Activated naive CD8-positive, alpha-beta T cell treated with anti-CD3 and anti-CD28 coated beads, Interleukin-2, amount 10 ng/mL, durations not matched to agents 7 days and 5 days (primary cell): ENCODE data around the gene CCNY. TPM values are rescaled to one million over a fixed set of nuclear protein-coding genes. Genes with fewer than 3 reads are reported as not detected.

Experiments
- ATAC-seq: fragments of 150-1000 bp; cut with Tn5 transposase; one replicate; pipeline ENCODE4 v1.10.0; 2021; ENCODE audit warnings: low read depth, moderate library complexity
- POLR2A ChIA-PET: fragments of 350-600 bp; sonication (Branson Sonifier 250); formaldehyde crosslinking; loops from one replicate; lab custom pipeline; 2021; ENCODE audit warnings: antibody characterized with exemption; lab: Charles Lee
- DNase-seq: peaks from one replicate; pipeline ENCODE4 v3.0.0; 2021
- H3K27ac Mint-ChIP-seq: one replicate; pipeline ENCODE4 v1.8.0; 2022; ENCODE audit warnings: mild to moderate bottlenecking, mixed read lengths
- H3K27me3 Mint-ChIP-seq: one replicate; pipeline ENCODE4 v1.8.0; 2022; ENCODE audit warnings: mild to moderate bottlenecking, moderate library complexity, mixed read lengths
- H3K36me3 Mint-ChIP-seq: one replicate; pipeline ENCODE4 v1.8.0; 2021; ENCODE audit warnings: mild to moderate bottlenecking, mixed read lengths
- H3K4me1 Mint-ChIP-seq: one replicate; pipeline ENCODE4 v1.8.0; 2021; ENCODE audit warnings: mixed read lengths
- H3K4me3 Mint-ChIP-seq: one replicate; pipeline ENCODE4 v1.8.0; 2022; ENCODE audit warnings: mild to moderate bottlenecking, moderate library complexity, mixed read lengths
- H3K9me3 Mint-ChIP-seq: one replicate; pipeline ENCODE4 v1.8.0; 2021; ENCODE audit warnings: mixed read lengths
- total RNA-seq, 2 experiments: library from RNA; stranded (reverse); gene quantifications; one replicate each; pipeline ENCODE4 v1.2.3, GENCODE V29; 2021

Gene CCNY
- total RNA-seq, 2 experiments from 2014 or later = 66.6 to 72.2 TPM

- no peak for ATAC-seq
- POLR2A ChIA-PET = no interaction called here
- no peak overlapping the region for H3K4me3 Mint-ChIP-seq
- no peaks in the 10 kb centered on the region for H3K9me3 Mint-ChIP-seq
- H3K36me3 Mint-ChIP-seq = peaks cover 15% of the 10 kb centered on the region
- H3K27ac Mint-ChIP-seq = no peak overlapping the region
- no peak for DNase-seq
- no peaks in the 10 kb centered on the region for H3K27me3 Mint-ChIP-seq
- peaks cover 4% of the 10 kb centered on the region for H3K4me1 Mint-ChIP-seq
These were observed 217.7 kb downstream of the CCNY start for GRCh38 chr10:35554036-35554435.

- Mint-ChIP-seq H3K36me3 (peaks cover 17% of the 10 kb centered on the region), H3K27ac (no peak overlapping the region), H3K4me3 (no peak overlapping the region), H3K4me1 (peaks cover 4% of the 10 kb centered on the region), H3K27me3 (no peaks in the 10 kb centered on the region), H3K9me3 (no peaks in the 10 kb centered on the region)
- ATAC-seq (no peak), DNase-seq (no peak)
- POLR2A ChIA-PET = no interaction called here
These were observed 218.2 kb downstream of the CCNY start for GRCh38 chr10:35554461-35555056.

- DNase-seq (no peak), ATAC-seq (no peak)
- POLR2A ChIA-PET = no interaction called here
- no peaks in the 10 kb centered on the region for H3K9me3 Mint-ChIP-seq
- H3K27ac Mint-ChIP-seq = no peak overlapping the region
- H3K4me3 Mint-ChIP-seq = no peak overlapping the region
- peaks cover 6% of the 10 kb centered on the region for H3K36me3 Mint-ChIP-seq
- H3K4me1 Mint-ChIP-seq = peaks cover 4% of the 10 kb centered on the region
- H3K27me3 Mint-ChIP-seq = no peaks in the 10 kb centered on the region
These were observed 219.9 kb downstream of the CCNY start for GRCh38 chr10:35555962-35556930.

- peaks cover 8% of the 10 kb centered on the region for H3K36me3 Mint-ChIP-seq
- no peaks in the 10 kb centered on the region for H3K9me3 Mint-ChIP-seq
- H3K27ac Mint-ChIP-seq = no peak overlapping the region
- POLR2A ChIA-PET = no interaction called here
- no peak for ATAC-seq
- no peak for DNase-seq
- peaks cover 6% of the 10 kb centered on the region for H3K4me1 Mint-ChIP-seq
- no peak overlapping the region for H3K4me3 Mint-ChIP-seq
- H3K27me3 Mint-ChIP-seq = no peaks in the 10 kb centered on the region
These were observed 222.0 kb downstream of the CCNY start for GRCh38 chr10:35558276-35558675.

GRCh38 chr10:35559416-35559815 lies 223.1 kb downstream of the CCNY start:
- DNase-seq (no peak), ATAC-seq (no peak)
- Mint-ChIP-seq H3K27ac (no peak overlapping the region), H3K27me3 (no peaks in the 10 kb centered on the region), H3K4me1 (peaks cover 10% of the 10 kb centered on the region), H3K9me3 (no peaks in the 10 kb centered on the region), H3K4me3 (no peak overlapping the region), H3K36me3 (peaks cover 8% of the 10 kb centered on the region)
- POLR2A ChIA-PET = no interaction called here

- peaks cover 11% of the 10 kb centered on the region for H3K4me1 Mint-ChIP-seq
- H3K36me3 Mint-ChIP-seq = peaks cover 12% of the 10 kb centered on the region
- ATAC-seq (no peak), DNase-seq (no peak)
- H3K9me3 Mint-ChIP-seq = no peaks in the 10 kb centered on the region
- no peaks in the 10 kb centered on the region for H3K27me3 Mint-ChIP-seq
- H3K27ac Mint-ChIP-seq = no peak overlapping the region
- H3K4me3 Mint-ChIP-seq = no peak overlapping the region
- POLR2A ChIA-PET = no interaction called here
These were observed 225.4 kb downstream of the CCNY start for GRCh38 chr10:35561715-35562114.

- Mint-ChIP-seq H3K4me3 (no peak overlapping the region), H3K27ac (no peak overlapping the region), H3K4me1 (peaks cover 11% of the 10 kb centered on the region), H3K36me3 (peaks cover 12% of the 10 kb centered on the region), H3K27me3 (no peaks in the 10 kb centered on the region), H3K9me3 (no peaks in the 10 kb centered on the region)
- POLR2A ChIA-PET = interaction anchor here (1.0 kb wide), 1 partner anchor 273 kb away, joined by 3 read pairs; no protein-coding TSS in a partner anchor
- DNase-seq (no peak), ATAC-seq (no peak)
These were observed 226.1 kb downstream of the CCNY start for GRCh38 chr10:35562427-35562826.

- POLR2A ChIA-PET = interaction anchor here (0.6 to 1.0 kb wide), 3 partner anchors 62 to 274 kb away, joined by 3 to 4 read pairs (median 3); no protein-coding TSS in a partner anchor
- Mint-ChIP-seq H3K27me3 (no peaks in the 10 kb centered on the region), H3K36me3 (peaks cover 12% of the 10 kb centered on the region), H3K9me3 (no peaks in the 10 kb centered on the region), H3K4me1 (peaks cover 11% of the 10 kb centered on the region), H3K27ac (no peak overlapping the region), H3K4me3 (no peak overlapping the region)
- DNase-seq (peak; percentile 44), ATAC-seq (no peak)
These were observed 227.1 kb downstream of the CCNY start for GRCh38 chr10:35563261-35563891.

- no peak for DNase-seq
- peaks cover 9% of the 10 kb centered on the region for H3K36me3 Mint-ChIP-seq
- peak overlapping the region; percentile 68 for H3K27ac Mint-ChIP-seq
- no peak overlapping the region for H3K4me3 Mint-ChIP-seq
- peak; percentile 73 for ATAC-seq
- POLR2A ChIA-PET = interaction anchor here (0.6 kb wide), 1 partner anchor 45 kb away, joined by 3 read pairs; no protein-coding TSS in a partner anchor
- H3K27me3 Mint-ChIP-seq = no peaks in the 10 kb centered on the region
- peaks cover 11% of the 10 kb centered on the region for H3K4me1 Mint-ChIP-seq
- H3K9me3 Mint-ChIP-seq = no peaks in the 10 kb centered on the region
These were observed 228.1 kb downstream of the CCNY start for GRCh38 chr10:35564341-35564968.

GRCh38 chr10:35565602-35566081 lies 229.3 kb downstream of the CCNY start:
- POLR2A ChIA-PET = no interaction called here
- ATAC-seq (no peak), DNase-seq (no peak)
- Mint-ChIP-seq H3K27me3 (no peaks in the 10 kb centered on the region), H3K4me1 (peaks cover 11% of the 10 kb centered on the region), H3K4me3 (no peak overlapping the region), H3K27ac (peak overlapping the region; percentile 45), H3K36me3 (peaks cover 12% of the 10 kb centered on the region), H3K9me3 (no peaks in the 10 kb centered on the region)

GRCh38 chr10:35567951-35568350 lies 231.6 kb downstream of the CCNY start:
- H3K27ac Mint-ChIP-seq = no peak overlapping the region
- no peak for ATAC-seq
- POLR2A ChIA-PET = no interaction called here

GRCh38 chr10:35568483-35569015 lies 232.2 kb downstream of the CCNY start:
- POLR2A ChIA-PET = no interaction called here
- ATAC-seq (no peak), DNase-seq (no peak)
- no peaks in the 10 kb centered on the region for H3K27me3 Mint-ChIP-seq
- H3K36me3 Mint-ChIP-seq = peaks cover 17% of the 10 kb centered on the region
- no peak overlapping the region for H3K4me3 Mint-ChIP-seq
- H3K4me1 Mint-ChIP-seq = peaks cover 7% of the 10 kb centered on the region
- no peaks in the 10 kb centered on the region for H3K9me3 Mint-ChIP-seq
- no peak overlapping the region for H3K27ac Mint-ChIP-seq

More at GRCh38 chr10:35567951-35568350, 231.6 kb downstream of the CCNY start:
- Mint-ChIP-seq H3K36me3 (peaks cover 14% of the 10 kb centered on the region), H3K4me1 (peaks cover 10% of the 10 kb centered on the region), H3K27me3 (no peaks in the 10 kb centered on the region), H3K4me3 (no peak overlapping the region), H3K9me3 (no peaks in the 10 kb centered on the region)
- no peak for DNase-seq
